NCI-H2196 treated with DMSO at 0.1 percent for 48 hours (cell line): ENCODE data around the gene CCDC85A.

Source experiments
- DNase-seq: peaks from one replicate; lab custom pipeline; 2025; ENCODE audit not compliant: unreplicated experiment; lab: John Stamatoyannopoulos, UW

Gene CCDC85A

DNA sequence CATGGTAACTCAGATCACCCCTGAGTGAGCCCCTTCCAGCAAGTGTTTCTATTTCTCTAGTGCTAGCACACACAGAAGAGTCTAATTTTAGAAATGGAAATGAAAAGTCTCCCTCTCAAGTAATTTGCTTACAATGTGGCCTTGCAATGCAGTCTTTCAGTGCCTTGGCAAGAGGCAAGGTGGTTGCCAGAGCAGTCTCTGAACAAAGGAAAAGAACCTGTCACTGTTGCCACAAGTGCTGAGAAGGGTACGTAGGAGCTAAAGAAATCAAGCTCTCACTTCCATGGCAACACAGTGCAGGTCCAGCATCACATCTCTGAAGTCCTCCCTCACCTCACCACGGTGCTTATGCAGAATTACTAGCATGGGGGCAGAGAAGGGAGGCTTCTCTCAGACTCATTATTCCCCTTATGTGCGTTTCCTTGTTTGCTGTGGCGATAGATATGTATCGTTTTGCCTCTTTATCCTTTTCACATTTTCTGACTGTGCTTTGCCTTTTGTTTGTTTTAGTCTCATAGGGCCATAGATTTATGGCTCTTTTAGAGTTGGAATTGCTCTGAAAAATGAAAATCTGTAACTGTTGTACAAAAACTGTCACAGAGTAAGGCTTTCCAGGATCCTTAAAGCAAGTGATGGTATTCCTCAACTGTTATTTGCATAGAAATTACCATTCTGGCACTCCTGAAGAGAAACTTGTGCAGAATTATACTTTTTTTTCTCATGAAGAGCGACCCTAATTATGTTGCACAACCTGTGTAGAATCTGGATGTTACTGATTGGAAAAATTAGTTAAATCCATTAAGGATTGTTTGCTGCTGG lies 164.8 kb downstream of the CCDC85A start:
- DNase-seq = no peak

DNA sequence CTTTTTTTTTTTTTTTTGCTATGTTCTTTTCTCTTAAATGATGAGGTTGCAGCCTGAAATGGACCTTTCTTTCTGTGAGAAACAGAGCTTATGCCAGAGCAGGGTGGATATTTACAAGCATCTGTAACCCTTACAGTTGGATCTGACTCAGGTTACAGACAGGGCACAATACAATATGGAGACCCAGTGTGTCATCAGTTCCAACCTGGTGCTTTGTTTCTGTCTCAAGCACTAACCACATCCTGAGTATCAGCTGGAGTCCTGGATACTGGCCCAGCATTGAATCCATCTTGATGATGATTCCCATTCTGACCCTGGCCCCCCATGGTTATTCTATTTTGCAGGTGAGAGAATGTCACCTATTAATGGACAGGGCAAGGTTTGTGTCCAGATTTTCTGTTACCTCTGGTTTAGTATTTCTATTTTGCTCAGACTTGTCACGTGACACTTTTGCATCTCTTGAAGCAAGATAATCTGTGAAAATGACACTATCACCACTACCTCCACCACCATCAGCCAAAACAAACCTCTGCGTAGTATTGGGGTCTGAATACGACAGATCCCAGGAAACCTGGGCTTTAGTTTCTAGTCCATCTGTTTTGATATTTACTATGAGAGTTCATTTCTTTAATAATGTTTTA lies 174.0 kb downstream of the CCDC85A start:
- no peak for DNase-seq

DNA sequence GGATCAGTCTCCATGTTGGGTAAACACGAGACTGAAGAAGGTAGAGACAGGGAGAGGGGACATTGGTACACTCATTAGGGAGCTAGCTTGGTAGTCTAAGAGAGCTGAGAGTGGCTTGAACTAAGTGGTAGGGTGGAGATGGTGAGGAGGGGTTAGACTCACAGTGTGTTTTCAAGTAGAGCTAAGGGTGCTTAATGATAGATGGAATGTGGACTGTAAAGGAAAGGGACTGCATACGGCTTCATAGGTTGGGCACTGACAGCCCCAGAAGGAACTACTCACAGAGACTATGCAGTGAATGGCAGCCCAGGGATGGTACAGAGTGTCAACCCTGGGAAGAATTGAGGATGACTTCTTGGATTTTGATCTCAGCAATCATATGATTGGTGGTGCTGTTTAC lies 178.1 kb downstream of the CCDC85A start:
- DNase-seq = no peak

GRCh38 chr2:56364902-56365301 lies 181.1 kb downstream of the CCDC85A start:
- DNase-seq = no peak

- no peak for DNase-seq
These were observed 185.5 kb downstream of the CCDC85A start for GRCh38 chr2:56369316-56369715.

DNA sequence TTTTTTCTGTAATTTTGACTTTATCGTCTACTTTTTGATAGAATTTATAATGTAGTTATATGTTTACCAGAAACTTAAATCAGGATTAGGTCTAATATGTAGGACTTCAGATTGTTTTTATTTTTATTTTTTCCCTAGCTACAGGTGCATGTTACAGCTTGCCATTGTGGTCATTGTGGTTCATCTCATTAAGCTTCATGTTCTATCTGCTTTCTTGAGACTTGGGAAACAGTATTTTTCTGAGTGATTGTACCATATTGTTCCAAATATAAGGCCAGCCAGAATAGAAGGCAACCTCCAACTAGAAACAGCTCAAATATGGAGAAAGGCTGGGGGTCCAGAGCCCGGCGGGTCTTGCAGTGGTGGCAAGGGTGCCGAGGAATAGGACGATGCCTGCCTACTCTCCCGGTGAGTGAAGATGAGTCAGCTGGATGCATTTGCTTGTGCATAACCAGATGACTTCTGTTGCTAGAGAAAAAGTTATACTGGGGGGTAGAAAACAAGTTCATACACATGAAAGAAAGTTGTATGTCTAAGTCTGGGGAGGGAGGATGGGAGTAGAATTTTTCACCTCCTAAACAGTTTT lies 188.4 kb downstream of the CCDC85A start:
- no peak for DNase-seq

DNA sequence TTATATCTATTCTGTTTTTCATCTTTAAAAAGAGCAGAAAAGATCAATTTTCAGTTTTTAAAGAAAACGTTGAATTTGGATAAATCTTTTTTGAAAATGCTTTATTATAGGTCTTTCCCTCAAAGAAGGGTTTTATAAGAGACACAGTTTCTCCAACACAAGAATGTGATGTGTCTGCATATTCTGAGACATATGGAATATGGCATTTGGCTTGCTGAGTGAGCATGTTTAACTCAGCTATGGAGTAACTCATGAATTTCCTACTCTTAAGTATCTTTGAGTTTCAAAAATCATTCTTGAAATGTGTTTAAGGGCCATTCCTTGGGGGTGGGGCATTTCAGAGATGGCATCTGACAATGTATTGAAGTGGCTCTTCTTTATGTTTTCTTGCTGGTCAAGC lies 191.5 kb downstream of the CCDC85A start:
- no peak for DNase-seq

DNA sequence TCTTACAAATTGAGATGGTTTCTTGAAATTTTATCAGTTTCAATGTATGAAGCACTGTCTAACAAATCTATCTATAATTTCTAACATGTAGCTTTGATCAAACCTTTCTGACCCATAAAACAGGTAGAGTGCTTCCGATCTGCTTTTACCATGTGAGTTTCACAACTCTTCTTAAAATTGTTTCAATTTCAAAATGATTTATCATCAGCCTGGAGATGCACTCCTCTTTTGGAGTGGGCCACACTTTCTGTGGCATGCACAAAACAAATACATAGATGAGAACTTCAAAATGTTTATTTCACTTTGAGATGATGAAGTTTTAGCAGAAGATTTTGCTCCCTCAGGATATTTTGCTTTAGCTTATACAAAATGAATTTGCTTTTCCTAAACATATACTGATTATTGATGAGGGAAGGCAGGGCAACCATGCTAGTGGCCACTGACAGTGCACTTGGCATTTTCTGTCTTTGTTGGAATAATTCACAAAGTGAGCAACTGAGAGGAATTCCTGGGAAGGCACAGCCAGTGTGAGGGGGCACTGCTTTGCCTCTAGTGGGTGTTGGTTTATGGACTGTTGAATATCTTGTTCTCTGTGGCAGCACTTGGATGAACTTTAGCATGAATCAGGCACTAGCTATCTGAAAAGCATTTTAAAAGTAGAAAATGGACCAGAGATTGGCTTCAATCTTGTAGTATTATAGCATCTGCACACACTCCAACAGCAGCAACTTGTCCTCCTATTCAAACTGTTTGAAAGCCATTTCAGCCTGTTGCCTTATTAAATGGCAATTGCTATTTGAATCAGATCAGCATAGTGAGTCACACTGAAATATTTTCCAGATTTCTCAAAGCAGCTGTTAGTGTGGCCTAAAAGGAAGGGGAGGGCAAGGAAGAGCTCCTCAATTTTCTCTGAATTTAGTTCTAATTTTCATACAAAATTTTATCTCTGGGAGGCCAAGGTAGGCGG lies 193.2 kb downstream of the CCDC85A start:
- no peak for DNase-seq

DNA sequence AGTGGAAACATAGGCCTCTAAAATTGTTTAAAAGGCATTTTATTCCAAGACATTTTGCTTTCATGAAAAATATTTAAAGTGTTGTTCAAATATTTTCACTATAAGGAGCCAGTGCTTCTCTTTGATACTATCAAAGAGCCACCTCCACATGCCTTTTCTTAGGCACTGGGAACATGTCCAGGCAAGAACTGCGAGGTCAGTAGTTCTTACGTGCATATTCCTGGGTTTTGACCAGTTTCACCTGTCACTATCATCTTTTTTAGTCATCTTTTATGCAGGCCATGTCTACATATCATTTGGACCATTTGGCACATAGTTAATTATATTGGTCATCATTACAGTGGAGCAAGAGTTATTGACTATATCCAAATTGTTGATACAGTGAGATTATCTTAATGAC lies 195.3 kb downstream of the CCDC85A start:
- DNase-seq = no peak

GRCh38 chr2:56380861-56381260 lies 197.1 kb downstream of the CCDC85A start:
- no peak for DNase-seq

DNA sequence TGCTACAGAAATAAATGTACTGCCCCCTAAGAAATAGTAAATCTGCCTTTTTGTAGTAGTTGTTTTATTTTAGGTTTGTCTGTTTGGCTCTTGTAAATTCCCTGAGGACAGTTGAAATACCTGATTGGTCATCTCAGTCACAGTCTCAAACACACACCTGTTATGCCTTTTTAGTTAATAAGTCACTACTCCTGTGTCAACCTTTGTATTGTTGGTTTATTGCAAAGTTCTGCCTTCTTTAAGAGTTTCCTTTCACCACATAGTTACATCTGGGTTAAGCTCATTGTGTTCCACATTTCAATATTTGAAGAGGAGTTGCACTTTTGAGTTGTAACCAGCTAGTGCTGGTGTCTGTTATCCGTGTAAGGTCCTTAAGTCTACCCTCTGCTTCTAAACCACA lies 198.7 kb downstream of the CCDC85A start:
- DNase-seq = no peak

- DNase-seq = no peak
These were observed 202.9 kb downstream of the CCDC85A start for GRCh38 chr2:56386657-56387056.

GRCh38 chr2:56390644-56391043 lies 206.9 kb downstream of the CCDC85A start:
- DNase-seq = no peak

DNA sequence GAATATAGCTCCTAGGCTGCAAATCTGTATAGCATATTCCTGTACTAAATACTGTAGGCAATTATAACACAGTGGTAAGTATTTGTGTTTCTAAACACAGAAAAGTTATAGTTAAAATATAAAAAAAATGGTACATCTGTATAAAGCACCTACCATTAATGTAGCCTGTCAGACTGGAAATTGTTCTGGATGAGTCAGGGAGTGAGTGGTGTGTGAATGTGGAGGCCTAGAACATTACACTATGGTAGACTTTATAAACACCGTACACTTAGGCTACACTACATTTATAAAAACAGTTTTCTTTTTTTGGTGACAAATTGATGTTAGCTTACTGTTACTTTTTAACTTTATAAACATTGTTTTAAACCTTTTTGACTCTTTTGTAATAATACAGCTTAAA lies 226.3 kb downstream of the CCDC85A start:
- no peak for DNase-seq

GRCh38 chr2:56416500-56417176 lies 232.8 kb downstream of the CCDC85A start:
- DNase-seq = no peak
